ENCODE measurements around the gene PHACTR3. TPM values are rescaled to one million over a fixed set of nuclear protein-coding genes. Genes with fewer than 3 reads are reported as not detected.

The PHACTR3 gene
- polyA plus RNA-seq, 2 of the 4 experiments (the other 2 are of a cell fraction): not detected

DNA sequence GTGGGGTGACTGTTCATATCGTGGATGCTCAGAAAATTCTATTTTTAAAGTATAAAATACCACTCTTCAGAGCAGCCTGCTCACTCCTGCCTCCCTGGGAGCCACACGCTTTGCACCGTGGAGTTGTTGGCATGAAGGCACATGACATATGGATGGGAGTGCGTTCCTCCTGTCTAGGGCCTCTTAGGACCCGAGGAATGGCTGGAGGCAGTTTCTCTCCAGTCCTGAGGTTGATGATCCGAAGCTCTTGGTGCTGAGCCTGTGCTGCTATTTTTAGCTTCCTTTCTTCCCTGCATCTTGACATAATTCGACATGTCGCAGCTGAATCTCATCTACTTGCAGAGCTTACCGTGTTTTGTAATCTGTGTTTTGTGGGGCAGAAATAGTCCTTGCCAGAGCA lies 73.9 kb downstream of the PHACTR3 start:
- no peak overlapping the region for H3K4me2 ChIP-seq
- 27% methylated on average over 9 of the region's 9 CpGs for WGBS (ENCODE audit: missing lambda C conversion rate)
- DNase-seq (ENCODE audit: low read depth in 1 of 2, low spot score in 1 of 2) (no peak), FAIRE-seq (no peak), ATAC-seq (no peak)
- H3K4me1 ChIP-seq: no peaks in the 10 kb centered on the region
- ChIA-PET CTCF (no interaction called here), POLR2A (no interaction called here)
- no peaks in the 10 kb centered on the region for H3K9me3 ChIP-seq
- TF ChIP-seq EP300 (IDR thresholded peaks at IDR 0.05) (no peak), CBX8 (IDR thresholded peaks at IDR 0.05) (no peak), RARB (CRISPR knock-in tag; IDR thresholded peaks at IDR 0.05) (no peak), SREBF2 (IDR thresholded peaks at IDR 0.05) (no peak), RNF2 (IDR thresholded peaks at IDR 0.05; ENCODE audit: borderline replicate concordance, low read depth) (no peak), ZC3H11A (IDR thresholded peaks at IDR 0.05) (no peak), POLR2AphosphoS2 (conservative IDR thresholded peaks at IDR 0.05; ENCODE audit: low read length) (no peak), FOSB (CRISPR knock-in tag; IDR thresholded peaks at IDR 0.05) (no peak), CEBPB (IDR thresholded peaks at IDR 0.05) (no peak), ZFP36 (IDR thresholded peaks at IDR 0.05; ENCODE audit: borderline replicate concordance, partially characterized antibody) (no peak), HOXB13 (CRISPR knock-in tag; IDR thresholded peaks at IDR 0.05; ENCODE audit: low read depth) (no peak), RCOR1 (IDR thresholded peaks at IDR 0.05; ENCODE audit: low read depth, low read length) (no peak), NFE2L2 (conservative IDR thresholded peaks at IDR 0.05; ENCODE audit: low read length) (no peak), MAFK (IDR thresholded peaks at IDR 0.05; ENCODE audit: partially characterized antibody) (no peak), KDM5A (IDR thresholded peaks at IDR 0.05) (no peak), RAD21 (conservative IDR thresholded peaks at IDR 0.05 in 1 of 2, IDR thresholded peaks at IDR 0.05 in 1 of 2) (no peak)
- TF ChIP-seq, protein P1, sequence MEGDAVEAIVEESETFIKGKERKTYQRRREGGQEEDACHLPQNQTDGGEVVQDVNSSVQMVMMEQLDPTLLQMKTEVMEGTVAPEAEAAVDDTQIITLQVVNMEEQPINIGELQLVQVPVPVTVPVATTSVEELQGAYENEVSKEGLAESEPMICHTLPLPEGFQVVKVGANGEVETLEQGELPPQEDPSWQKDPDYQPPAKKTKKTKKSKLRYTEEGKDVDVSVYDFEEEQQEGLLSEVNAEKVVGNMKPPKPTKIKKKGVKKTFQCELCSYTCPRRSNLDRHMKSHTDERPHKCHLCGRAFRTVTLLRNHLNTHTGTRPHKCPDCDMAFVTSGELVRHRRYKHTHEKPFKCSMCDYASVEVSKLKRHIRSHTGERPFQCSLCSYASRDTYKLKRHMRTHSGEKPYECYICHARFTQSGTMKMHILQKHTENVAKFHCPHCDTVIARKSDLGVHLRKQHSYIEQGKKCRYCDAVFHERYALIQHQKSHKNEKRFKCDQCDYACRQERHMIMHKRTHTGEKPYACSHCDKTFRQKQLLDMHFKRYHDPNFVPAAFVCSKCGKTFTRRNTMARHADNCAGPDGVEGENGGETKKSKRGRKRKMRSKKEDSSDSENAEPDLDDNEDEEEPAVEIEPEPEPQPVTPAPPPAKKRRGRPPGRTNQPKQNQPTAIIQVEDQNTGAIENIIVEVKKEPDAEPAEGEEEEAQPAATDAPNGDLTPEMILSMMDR (IDR thresholded peaks at IDR 0.05): no peak
- TF ChIP-seq, protein P2, sequence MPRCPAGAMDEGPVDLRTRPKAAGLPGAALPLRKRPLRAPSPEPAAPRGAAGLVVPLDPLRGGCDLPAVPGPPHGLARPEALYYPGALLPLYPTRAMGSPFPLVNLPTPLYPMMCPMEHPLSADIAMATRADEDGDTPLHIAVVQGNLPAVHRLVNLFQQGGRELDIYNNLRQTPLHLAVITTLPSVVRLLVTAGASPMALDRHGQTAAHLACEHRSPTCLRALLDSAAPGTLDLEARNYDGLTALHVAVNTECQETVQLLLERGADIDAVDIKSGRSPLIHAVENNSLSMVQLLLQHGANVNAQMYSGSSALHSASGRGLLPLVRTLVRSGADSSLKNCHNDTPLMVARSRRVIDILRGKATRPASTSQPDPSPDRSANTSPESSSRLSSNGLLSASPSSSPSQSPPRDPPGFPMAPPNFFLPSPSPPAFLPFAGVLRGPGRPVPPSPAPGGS (IDR thresholded peaks at IDR 0.05): no peak
- no peak overlapping the region for H3K27ac ChIP-seq
- H3K4me3 ChIP-seq: no peak overlapping the region

DNA sequence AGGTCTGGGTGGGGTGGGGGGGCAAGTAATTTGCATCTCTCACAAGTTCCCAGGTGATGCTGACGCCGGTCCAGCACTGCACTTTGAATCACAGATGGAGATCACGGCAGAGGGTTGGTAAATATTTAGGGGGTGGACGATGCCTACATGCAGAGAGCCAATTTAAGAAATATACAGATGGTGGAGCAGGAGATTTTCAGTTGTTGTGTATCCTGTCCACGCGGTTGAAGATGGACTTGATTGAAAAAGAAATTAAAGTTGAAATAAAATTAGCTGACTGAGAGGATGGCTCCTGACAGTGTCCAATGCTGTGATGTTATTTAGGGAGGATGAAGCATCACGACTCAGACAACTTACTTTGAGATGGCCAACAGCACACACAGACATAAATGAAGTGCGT lies 74.6 kb downstream of the PHACTR3 start:
- DNase-seq (ENCODE audit: low read depth in 1 of 2, low spot score in 1 of 2) (no peak), ATAC-seq (no peak), FAIRE-seq (no peak)
- ChIA-PET POLR2A (no interaction called here), CTCF (no interaction called here)
- no peak overlapping the region for H3K4me2 ChIP-seq
- no peak overlapping the region for H3K27ac ChIP-seq
- TF ChIP-seq, protein P3, sequence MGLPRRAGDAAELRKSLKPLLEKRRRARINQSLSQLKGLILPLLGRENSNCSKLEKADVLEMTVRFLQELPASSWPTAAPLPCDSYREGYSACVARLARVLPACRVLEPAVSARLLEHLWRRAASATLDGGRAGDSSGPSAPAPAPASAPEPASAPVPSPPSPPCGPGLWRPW (IDR thresholded peaks at IDR 0.05): no peak
- no peak for TF ChIP-seq RFX5 (IDR thresholded peaks at IDR 0.05)
- TF ChIP-seq SMC3 (IDR thresholded peaks at IDR 0.05): no peak
- TF ChIP-seq CEBPB (IDR thresholded peaks at IDR 0.05): no peak
- TF ChIP-seq FOSL2 (IDR thresholded peaks at IDR 0.05): no peak
- TF ChIP-seq FOSL2 (CRISPR knock-in tag; IDR thresholded peaks at IDR 0.05): no peak
- no peak for TF ChIP-seq NPAS2 (CRISPR knock-in tag; IDR thresholded peaks at IDR 0.05; ENCODE audit: borderline replicate concordance)
- no peak for TF ChIP-seq HDAC2 (IDR thresholded peaks at IDR 0.05)
- no peak for TF ChIP-seq GATA3 (IDR thresholded peaks at IDR 0.05; ENCODE audit: borderline replicate concordance)
- TF ChIP-seq TFCP2L1 (CRISPR knock-in tag; IDR thresholded peaks at IDR 0.05): no peak
- TF ChIP-seq CBX8 (IDR thresholded peaks at IDR 0.05): no peak
- no peak for TF ChIP-seq EHF (CRISPR knock-in tag; IDR thresholded peaks at IDR 0.05)
- TF ChIP-seq POLR2AphosphoS2 (conservative IDR thresholded peaks at IDR 0.05; ENCODE audit: low read length): no peak
- no peak for TF ChIP-seq HOXB13 (CRISPR knock-in tag; IDR thresholded peaks at IDR 0.05; ENCODE audit: low read depth)
- TF ChIP-seq JUNB (IDR thresholded peaks at IDR 0.05): no peak
- TF ChIP-seq TP53 (CRISPR knock-in tag; IDR thresholded peaks at IDR 0.05): no peak
- TF ChIP-seq CBX2 (IDR thresholded peaks at IDR 0.05; ENCODE audit: borderline replicate concordance, low read depth): no peak
- TF ChIP-seq, protein P4, sequence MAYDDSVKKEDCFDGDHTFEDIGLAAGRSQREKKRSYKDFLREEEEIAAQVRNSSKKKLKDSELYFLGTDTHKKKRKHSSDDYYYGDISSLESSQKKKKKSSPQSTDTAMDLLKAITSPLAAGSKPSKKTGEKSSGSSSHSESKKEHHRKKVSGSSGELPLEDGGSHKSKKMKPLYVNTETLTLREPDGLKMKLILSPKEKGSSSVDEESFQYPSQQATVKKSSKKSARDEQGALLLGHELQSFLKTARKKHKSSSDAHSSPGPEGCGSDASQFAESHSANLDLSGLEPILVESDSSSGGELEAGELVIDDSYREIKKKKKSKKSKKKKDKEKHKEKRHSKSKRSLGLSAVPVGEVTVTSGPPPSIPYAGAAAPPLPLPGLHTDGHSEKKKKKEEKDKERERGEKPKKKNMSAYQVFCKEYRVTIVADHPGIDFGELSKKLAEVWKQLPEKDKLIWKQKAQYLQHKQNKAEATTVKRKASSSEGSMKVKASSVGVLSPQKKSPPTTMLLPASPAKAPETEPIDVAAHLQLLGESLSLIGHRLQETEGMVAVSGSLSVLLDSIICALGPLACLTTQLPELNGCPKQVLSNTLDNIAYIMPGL (CRISPR knock-in tag; IDR thresholded peaks at IDR 0.05; ENCODE audit: borderline replicate concordance): no peak
- no peak for TF ChIP-seq RAD21 (conservative IDR thresholded peaks at IDR 0.05 in 1 of 2, IDR thresholded peaks at IDR 0.05 in 1 of 2)
- TF ChIP-seq, protein P1 (IDR thresholded peaks at IDR 0.05): no peak
- TF ChIP-seq EP300 (IDR thresholded peaks at IDR 0.05): no peak
- 21% methylated on average over 8 of the region's 8 CpGs for WGBS (ENCODE audit: missing lambda C conversion rate)
- H3K9me3 ChIP-seq: no peaks in the 10 kb centered on the region
- no peak overlapping the region for H3K4me3 ChIP-seq
- no peaks in the 10 kb centered on the region for H3K4me1 ChIP-seq

All from A549 (cell line).